Activated CD4-positive, alpha-beta T cell treated with anti-CD3 and anti-CD28 coated beads for 24 hours (primary cell): Measurements from ENCODE around the gene PEPD.

ENCODE experiments used
- DNase-seq, 2 donors: peaks; one replicate each; pipeline ENCODE4 v3.0.0-alpha.2; 2020; ENCODE audit warnings: low read depth in 2 of 2

PEPD gene

GRCh38 chr19:33396701-33397535 is 124.7 kb downstream of the PEPD start:
- no peak for DNase-seq

DNA sequence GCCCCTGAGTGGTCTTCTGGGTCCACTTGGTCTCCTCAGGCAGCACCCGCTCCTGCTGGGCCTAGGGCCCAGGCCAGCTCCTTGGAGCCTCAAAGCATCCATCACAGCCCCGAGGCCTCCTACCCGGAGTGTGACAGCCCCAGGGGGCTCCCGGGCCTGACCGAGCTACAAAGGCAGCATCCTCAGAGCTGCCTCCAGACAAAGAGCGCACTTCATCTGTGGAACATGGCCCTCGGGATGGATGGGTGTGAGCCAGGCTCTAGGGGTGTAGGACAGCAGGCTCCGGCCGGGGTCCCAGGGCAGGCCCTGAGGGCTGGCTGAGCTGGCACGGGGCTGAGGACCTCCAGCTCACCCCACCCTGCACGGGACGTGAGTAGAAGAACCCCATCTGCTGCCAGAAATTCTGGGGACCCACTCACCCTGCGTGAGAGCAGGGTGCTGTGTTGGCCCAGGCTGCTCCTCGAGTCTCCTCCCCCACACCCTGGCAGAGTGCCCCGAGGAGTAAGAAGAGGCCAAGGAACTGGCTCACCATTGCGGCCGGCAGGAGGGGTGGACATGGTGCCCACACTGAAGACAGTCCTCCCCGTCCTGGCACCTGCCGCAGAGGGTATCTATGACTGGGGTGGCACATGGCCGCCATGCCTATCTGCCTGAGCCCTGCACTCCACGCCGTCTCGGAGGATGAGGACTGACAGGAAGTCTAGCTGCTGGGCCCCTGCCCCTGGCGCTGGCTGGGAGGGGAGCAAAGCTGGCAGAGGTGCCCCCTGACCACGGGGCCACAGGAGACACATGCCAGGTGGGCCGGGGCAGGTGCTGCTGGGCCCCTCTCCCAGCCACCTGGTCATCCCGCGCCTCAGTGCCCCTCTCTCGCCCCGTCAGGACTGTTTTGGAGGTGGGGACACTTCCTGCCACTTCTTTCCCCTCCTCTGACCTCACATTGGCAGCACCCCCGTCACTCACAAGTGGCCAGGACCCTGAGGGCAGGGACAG is 125.7 kb downstream of the PEPD start:
- no peak for DNase-seq

- no peak for DNase-seq
Observed at GRCh38 chr19:33394723-33395560, 126.6 kb downstream of the PEPD start.

DNA sequence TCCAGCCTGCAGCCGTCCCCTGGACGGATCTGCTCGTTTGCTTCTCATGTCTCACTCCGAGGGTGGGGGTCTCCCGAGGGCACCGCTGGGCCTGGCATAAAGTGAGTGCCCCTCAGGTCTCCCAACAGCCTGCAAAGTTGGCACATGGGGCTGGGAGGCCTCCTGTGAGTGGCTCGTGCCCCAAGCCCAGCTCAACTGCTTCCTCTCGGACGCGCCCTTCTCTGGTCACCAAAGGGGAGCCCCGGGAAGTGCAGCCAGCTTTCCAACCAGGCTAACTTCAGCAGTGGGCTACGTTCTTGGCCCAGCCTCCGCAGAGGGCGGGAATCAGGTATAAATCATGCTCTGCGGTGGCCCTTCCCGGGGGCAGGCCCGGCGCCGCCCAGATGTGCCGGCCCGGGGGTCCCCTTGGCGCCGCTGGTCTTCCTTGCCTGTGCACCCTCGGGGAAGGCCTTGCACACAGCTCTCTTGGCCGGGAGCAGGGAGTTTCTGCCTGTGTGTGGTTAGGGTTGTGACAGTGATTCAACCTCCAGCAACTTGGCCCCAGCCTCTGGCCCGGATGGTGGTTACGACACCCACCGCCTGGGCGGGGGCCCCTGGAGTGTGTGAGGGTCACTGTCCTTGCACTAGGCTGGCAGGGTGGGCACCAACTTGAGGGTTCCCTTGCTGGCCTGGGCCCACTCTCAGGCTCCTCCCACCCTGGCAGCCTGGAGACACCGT is 127.4 kb downstream of the PEPD start:
- no peak for DNase-seq

- DNase-seq: no peak
Observed at GRCh38 chr19:33393286-33394005, 128.1 kb downstream of the PEPD start.

GRCh38 chr19:33392341-33393285 is 129.0 kb downstream of the PEPD start:
- DNase-seq: no peak

DNA sequence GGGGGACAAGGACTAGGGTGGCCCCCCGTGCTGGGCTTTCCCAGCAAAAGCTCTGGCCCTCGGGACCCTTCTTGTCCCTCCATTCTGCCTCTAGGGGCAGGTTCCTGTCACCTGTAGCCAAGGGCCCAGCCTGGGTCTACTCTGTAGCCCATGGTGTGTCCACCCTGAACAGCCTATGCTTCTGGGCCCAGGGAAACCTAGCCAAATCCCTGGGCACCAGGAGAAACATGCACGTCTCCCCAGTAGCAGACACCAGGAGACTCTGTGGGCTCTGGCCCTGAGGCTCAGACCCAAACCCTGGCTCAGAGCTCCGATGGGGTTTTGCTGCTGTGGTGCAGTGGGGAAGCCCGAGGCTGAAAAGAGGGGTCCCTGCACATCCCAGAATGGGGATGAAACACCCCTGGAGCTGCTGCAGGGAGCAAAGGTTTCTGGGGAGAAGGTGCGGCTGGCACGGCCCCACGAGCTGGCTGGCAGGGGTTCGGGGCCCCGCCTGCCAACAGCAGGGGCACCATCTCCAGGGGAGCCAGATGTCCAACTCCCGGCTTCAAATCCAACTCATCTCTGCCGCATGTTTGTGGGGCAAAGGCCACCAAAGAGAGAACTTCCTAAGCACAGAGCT is 129.9 kb downstream of the PEPD start:
- DNase-seq: no peak

GRCh38 chr19:33390908-33391630 is 130.5 kb downstream of the PEPD start:
- DNase-seq: no peak

DNA sequence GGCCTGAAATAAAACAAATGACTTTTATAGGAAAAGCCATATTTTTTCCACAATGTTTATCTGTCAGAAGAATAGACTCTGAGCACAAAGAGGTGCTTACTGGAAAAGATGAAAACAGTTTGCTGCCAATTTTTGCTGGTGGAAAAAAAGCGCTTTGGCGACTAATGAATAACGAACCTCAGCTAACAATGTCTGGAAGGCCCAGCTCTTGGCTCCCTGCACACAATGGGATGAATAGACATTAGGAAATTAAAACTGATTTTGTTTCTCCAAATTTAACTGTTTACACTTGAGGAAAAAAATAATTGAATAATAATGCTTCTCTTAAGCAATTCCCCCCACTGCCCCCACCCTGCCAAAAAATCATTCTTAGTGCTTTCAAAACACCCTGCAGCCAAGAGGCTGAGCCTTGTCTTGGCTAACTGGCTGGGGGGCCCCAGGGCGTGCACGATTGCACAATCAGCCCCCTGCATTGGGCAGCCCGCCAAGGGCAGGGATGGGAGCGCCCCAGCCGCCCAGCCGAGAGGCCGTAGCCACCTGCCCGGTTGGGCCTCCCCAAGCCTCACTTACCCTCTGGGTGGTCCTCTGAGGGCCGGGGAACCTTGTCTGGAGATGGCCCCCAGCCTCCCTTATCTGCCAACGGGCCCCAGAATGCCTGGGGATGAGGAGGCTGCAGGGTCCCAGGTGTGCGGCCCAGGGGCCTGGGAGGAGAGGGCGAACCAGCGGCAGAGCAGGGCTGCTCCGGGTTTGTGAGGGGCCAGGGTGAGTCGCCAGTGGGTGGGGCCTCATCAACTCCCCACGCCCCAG is 131.3 kb downstream of the PEPD start:
- DNase-seq: no peak

- no peak for DNase-seq
Observed at GRCh38 chr19:33389421-33390100, 132.0 kb downstream of the PEPD start.

- no peak for DNase-seq
Observed at GRCh38 chr19:33388725-33389420, 132.7 kb downstream of the PEPD start.

GRCh38 chr19:33388231-33388724 is 133.3 kb downstream of the PEPD start:
- no peak for DNase-seq

GRCh38 chr19:33387351-33388230 is 134.0 kb downstream of the PEPD start:
- no peak for DNase-seq

- DNase-seq: no peak
Observed at GRCh38 chr19:33386361-33386858, 135.2 kb downstream of the PEPD start.

GRCh38 chr19:33385956-33386355 is 135.6 kb downstream of the PEPD start:
- no peak for DNase-seq
